CD4-positive, CD25-positive, alpha-beta regulatory T cell (primary cell): ENCODE results near the gene ZNF33B. TPM values are rescaled to one million over a fixed set of nuclear protein-coding genes. Genes with fewer than 3 reads are reported as not detected.

ENCODE experiments used
- ATAC-seq, 2 donors: fragments of 150-1000 bp; cut with Tn5 transposase; one replicate each; pipeline ENCODE4 v1.10.0; 2021; ENCODE audit warnings: low read depth in 2 of 2, moderate number of reproducible peaks in 2 of 2, moderate library complexity in 1 of 2
- DNase-seq, 3 donors: peaks; one replicate each; pipeline versions ENCODE4 v3.0.0 to v3.0.0-alpha.2; 2012 to 2022; ENCODE audit warnings: mixed read lengths in 1 of 3
- H3K27ac ChIP-seq: one replicate; pipeline ENCODE4 v1.7.0; 2013; ENCODE audit warnings: mild to moderate bottlenecking, low read length; ENCODE audit not compliant: insufficient read depth, poor library complexity, severe bottlenecking
- H3K27me3 ChIP-seq: one replicate; pipeline ENCODE4 v1.7.0; 2013; ENCODE audit warnings: low read length; ENCODE audit not compliant: control insufficient read depth, insufficient read depth
- H3K36me3 ChIP-seq: one replicate; pipeline ENCODE4 v1.7.0; 2013; ENCODE audit warnings: mild to moderate bottlenecking, low read length, moderate library complexity; ENCODE audit not compliant: control insufficient read depth, insufficient read depth
- H3K4me1 ChIP-seq: 2 replicates; pipeline ENCODE4 v1.7.0; 2013; ENCODE audit warnings: mild to moderate bottlenecking, low read length; ENCODE audit not compliant: insufficient read depth, control insufficient read depth, poor library complexity, severe bottlenecking
- H3K4me3 ChIP-seq: one replicate; pipeline ENCODE4 v1.7.0; 2013; ENCODE audit warnings: low read depth, mild to moderate bottlenecking, low read length, moderate library complexity
- H3K9me3 ChIP-seq, 2 experiments: 1 replicate in 1 of 2; 2 replicates in 1 of 2; pipeline ENCODE4 v1.7.0; 2013; ENCODE audit warnings: low read length in 2 of 2, mild to moderate bottlenecking in 1 of 2, moderate library complexity in 1 of 2; ENCODE audit not compliant: control insufficient read depth in 2 of 2
- H3K27ac Mint-ChIP-seq, 3 donors: one replicate each; pipeline ENCODE4 v1.8.0; 2020 to 2022; ENCODE audit warnings: mild to moderate bottlenecking in 3 of 3, mixed read lengths in 3 of 3, moderate library complexity in 2 of 3
- H3K27me3 Mint-ChIP-seq: one replicate; pipeline ENCODE4 v1.8.0; 2022; ENCODE audit warnings: mild to moderate bottlenecking, mixed read lengths
- H3K36me3 Mint-ChIP-seq: one replicate; pipeline ENCODE4 v1.8.0; 2020; ENCODE audit warnings: mixed read lengths
- H3K4me1 Mint-ChIP-seq, 4 donors: one replicate each; pipeline ENCODE4 v1.8.0; 2020 to 2022; ENCODE audit warnings: mixed read lengths in 4 of 4, mild to moderate bottlenecking in 1 of 4
- H3K4me3 Mint-ChIP-seq, 4 donors: one replicate each; pipeline ENCODE4 v1.8.0; 2020 to 2022; ENCODE audit warnings: mild to moderate bottlenecking in 4 of 4, mixed read lengths in 4 of 4, moderate library complexity in 3 of 4
- H3K9me3 Mint-ChIP-seq, 7 donors: one replicate each; pipeline ENCODE4 v1.8.0; 2020 to 2022; ENCODE audit warnings: mixed read lengths in 7 of 7, mild to moderate bottlenecking in 3 of 7, moderate library complexity in 2 of 7
- polyA plus RNA-seq, 4 donors: library from polyadenylated mRNA; unstranded; fragments of 300-500 nt; fragmentation: Illumina TruSeq; gene quantifications; one replicate each; pipeline ENCODE4 v1.2.3, GENCODE V29; 2021
- total RNA-seq: library from RNA; stranded (reverse); gene quantifications from one replicate; pipeline ENCODE4 v1.2.3, GENCODE V29; 2022

Gene ZNF33B
- total and polyA plus RNA-seq, 5 donors from 2014 or later: 7.1 to 23.5 (median 9.8) TPM

DNA sequence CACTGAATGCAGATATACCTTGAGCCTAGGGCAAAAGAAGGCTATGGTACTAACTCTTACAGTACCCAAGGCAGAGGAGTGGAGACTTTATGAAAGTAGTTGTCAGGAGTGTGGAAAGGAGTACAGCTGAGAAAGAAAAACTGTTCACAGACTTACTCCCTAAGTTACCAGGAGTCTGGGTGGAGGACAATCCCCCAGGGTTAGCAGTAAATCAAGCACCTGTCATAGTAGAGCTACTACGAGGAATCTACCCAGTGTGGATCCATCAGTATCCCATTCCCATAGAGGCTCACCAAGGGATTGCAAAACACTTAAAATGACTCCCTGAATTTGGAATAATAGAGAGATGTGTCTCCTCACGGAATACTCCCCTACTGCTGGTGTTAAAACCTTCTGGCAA, 10.1 kb upstream of the ZNF33B start:
- H3K27me3 Mint-ChIP-seq: no peaks in the 10 kb centered on the region
- ATAC-seq (no peak), DNase-seq (no peak)
- Histone ChIP-seq H3K4me3 (no peak overlapping the region), H3K36me3 (no peaks in the 10 kb centered on the region), H3K4me1 (no peaks in the 10 kb centered on the region), H3K27me3 (no peaks in the 10 kb centered on the region), H3K9me3 (no peaks in the 10 kb centered on the region), H3K27ac (no peak overlapping the region)
- H3K36me3 Mint-ChIP-seq: peaks cover 7% of the 10 kb centered on the region
- no peak overlapping the region for H3K27ac Mint-ChIP-seq
- no peak overlapping the region for H3K4me3 Mint-ChIP-seq
- peaks cover 6 to 8% (median 7%) of the 10 kb centered on the region in 4 donors for H3K4me1 Mint-ChIP-seq
- peaks cover 0 to 2% (median 0%) of the 10 kb centered on the region in 7 donors for H3K9me3 Mint-ChIP-seq

DNA sequence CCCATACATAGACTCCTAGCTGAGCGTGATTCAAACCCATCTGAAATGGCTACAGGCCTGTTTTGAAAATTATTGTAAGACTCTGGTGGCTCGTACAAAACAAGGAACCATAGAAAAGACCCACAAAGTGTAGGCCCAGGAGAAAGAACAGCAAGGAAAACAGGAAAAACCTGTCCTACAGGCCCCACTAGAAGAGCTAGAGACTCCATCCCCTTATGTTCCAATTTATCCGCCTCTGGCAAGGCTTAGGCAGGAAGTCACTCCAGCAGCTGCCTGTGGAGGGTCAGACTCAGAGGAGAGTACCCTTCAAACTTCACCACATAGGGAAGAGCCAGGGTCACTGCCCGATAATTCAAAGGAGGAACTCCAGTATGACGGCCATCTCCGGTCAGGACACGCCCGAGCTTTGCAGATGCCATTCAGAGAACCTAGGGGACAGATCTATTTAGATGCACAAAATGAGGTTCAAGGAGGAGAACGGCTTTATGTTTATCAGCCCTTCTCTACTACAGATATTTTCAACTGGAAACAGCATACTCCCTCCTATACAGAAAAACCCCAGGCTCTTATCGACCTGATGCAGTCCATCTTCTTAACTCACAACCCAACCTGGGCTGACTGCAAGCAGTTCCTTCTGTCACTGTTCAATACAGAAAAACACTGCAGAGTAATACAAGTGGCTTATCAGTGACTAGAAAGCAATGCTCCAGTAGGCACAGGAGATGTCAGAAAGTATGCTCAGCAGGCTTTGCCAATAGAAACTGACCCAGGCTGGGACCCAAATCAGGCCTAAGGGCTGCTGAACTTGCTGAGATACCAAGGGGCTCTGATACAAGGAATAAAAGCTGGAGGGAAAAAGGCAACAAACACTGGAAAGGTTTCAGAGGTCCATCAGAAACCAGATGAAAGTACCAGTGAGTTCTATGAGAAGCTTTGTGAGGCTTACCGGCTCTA, 8.6 kb upstream of the ZNF33B start:
- ATAC-seq (no peak), DNase-seq (no peak)
- Mint-ChIP-seq H3K36me3 (peaks cover 7% of the 10 kb centered on the region), H3K27ac (no peak overlapping the region), H3K4me1 (peaks cover 6 to 10% (median 8%) of the 10 kb centered on the region in 4 donors), H3K4me3 (no peak overlapping the region), H3K9me3 (peaks cover 0 to 2% (median 0%) of the 10 kb centered on the region in 7 donors), H3K27me3 (no peaks in the 10 kb centered on the region)
- Histone ChIP-seq H3K4me3 (no peak overlapping the region), H3K36me3 (no peaks in the 10 kb centered on the region), H3K27me3 (no peaks in the 10 kb centered on the region), H3K4me1 (no peaks in the 10 kb centered on the region), H3K27ac (no peak overlapping the region), H3K9me3 (no peaks in the 10 kb centered on the region)

DNA sequence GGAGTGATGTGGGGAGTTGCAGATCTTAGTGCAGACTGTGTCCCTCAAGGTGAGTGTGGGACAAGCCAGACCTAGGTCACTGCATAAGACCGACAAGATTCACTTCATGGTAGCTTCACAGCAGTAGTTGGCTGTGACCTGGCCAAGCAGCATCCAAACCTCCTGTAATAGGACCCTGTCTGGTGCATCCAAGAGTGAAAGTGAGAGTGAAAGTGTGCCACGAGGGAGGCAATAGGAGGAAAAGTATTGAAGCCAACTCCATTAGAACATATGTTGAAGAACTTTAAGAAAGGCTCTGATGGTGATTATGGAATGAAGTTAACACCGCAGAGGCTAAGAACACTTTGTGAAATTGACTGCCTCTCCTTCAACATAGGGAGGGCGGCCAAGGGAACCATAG, 7.8 kb upstream of the ZNF33B start:
- Mint-ChIP-seq H3K27me3 (no peaks in the 10 kb centered on the region), H3K4me3 (no peak overlapping the region), H3K9me3 (peaks cover 0 to 2% (median 0%) of the 10 kb centered on the region in 7 donors), H3K4me1 (peaks cover 6 to 10% (median 8%) of the 10 kb centered on the region in 4 donors), H3K36me3 (peaks cover 7% of the 10 kb centered on the region), H3K27ac (no peak overlapping the region)
- no peak overlapping the region for H3K4me3 ChIP-seq
- H3K27me3 ChIP-seq: no peaks in the 10 kb centered on the region
- H3K4me1 ChIP-seq: no peaks in the 10 kb centered on the region
- H3K9me3 ChIP-seq: no peaks in the 10 kb centered on the region
- ATAC-seq (no peak), DNase-seq (no peak)
- H3K27ac ChIP-seq: no peak overlapping the region
- no peaks in the 10 kb centered on the region for H3K36me3 ChIP-seq

DNA sequence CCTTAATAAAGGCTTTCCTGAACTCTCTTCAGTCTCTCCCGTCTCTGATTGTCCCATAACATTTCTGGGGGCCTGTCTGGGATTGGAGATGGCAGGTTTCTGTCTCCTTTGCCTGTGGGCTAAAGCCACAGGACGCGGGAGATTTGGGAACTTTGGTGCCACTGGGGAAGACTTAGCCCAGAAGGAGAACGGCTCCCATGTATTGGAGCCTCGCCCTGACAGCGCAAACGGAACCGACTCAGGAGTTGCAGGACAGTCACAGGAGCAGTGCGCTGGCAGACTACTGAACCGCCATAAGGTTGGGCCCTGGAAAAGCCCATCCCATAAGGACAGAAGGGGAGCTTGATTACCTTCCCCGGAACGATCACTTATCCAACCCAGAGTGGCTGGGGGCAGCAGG, 7.1 kb upstream of the ZNF33B start:
- H3K4me3 ChIP-seq: no peak overlapping the region
- H3K27me3 Mint-ChIP-seq: no peaks in the 10 kb centered on the region
- H3K27ac ChIP-seq: no peak overlapping the region
- H3K9me3 Mint-ChIP-seq: peaks cover 0 to 2% (median 0%) of the 10 kb centered on the region in 7 donors
- peaks cover 7% of the 10 kb centered on the region for H3K36me3 Mint-ChIP-seq
- no peaks in the 10 kb centered on the region for H3K36me3 ChIP-seq
- ATAC-seq (no peak), DNase-seq (no peak)
- H3K27ac Mint-ChIP-seq: no peak overlapping the region
- no peaks in the 10 kb centered on the region for H3K9me3 ChIP-seq
- H3K27me3 ChIP-seq: no peaks in the 10 kb centered on the region
- H3K4me1 ChIP-seq: no peaks in the 10 kb centered on the region
- H3K4me3 Mint-ChIP-seq: no peak overlapping the region
- H3K4me1 Mint-ChIP-seq: peaks cover 4 to 8% (median 6%) of the 10 kb centered on the region in 4 donors

DNA sequence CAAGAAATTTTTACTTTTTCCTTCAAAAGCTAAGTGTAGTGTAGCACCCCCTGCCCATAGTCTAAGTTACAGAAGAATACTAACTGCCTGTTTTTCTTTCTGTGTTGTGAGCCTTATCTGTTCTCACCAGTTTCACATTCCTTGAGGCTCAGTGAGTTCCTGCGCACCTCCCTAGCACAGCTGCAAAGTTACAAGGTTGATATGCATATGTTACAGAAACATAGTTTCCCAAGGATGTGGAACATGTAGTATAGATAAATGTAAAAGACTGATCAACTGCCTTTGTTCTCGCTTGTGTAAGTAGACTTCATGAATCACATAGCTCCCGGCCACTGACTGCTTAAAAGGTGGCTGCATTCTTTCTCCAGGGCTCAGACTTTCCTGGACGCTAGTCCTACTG, 6.7 kb upstream of the ZNF33B start:
- Histone ChIP-seq H3K27ac (no peak overlapping the region), H3K4me3 (no peak overlapping the region), H3K4me1 (no peaks in the 10 kb centered on the region), H3K27me3 (no peaks in the 10 kb centered on the region), H3K9me3 (no peaks in the 10 kb centered on the region), H3K36me3 (no peaks in the 10 kb centered on the region)
- Mint-ChIP-seq H3K4me3 (peak overlapping the region in 1 of 4 donors; percentile 33), H3K9me3 (peaks cover 0 to 2% (median 0%) of the 10 kb centered on the region in 7 donors), H3K27ac (no peak overlapping the region), H3K27me3 (no peaks in the 10 kb centered on the region), H3K4me1 (peaks cover under 1 to 4% (median 2%) of the 10 kb centered on the region in 4 donors), H3K36me3 (peaks cover 7% of the 10 kb centered on the region)
- ATAC-seq: no peak
- no peak for DNase-seq

DNA sequence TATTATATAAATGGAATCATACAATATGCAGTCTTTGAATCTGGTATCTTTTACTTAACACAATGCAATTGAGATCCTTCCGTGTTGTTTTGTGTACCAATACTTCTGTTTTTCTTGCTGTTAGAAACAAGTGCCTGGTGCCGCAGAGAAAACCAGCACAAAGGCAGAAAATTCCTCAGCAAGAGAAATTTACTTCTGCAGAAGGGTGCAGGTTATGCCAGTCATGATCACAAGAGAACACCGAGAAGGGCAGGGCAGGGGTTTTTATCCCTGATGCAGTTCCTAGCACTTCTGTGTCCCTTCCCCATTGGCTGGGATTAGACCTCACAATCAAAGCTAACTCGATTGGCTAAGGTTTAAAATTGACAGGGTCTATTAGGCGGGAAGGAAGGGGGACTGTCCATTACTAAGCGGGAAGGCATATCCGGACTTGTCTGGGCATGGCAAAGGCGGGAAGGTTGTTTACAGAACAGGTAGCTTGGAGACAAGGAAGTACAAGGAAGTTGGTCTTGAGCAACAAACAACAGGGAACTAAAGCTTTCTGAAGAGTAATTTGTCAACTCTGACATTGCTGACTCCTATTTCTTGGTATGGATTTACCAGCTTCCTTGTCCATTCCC, 2.4 kb upstream of the ZNF33B start:
- no peaks in the 10 kb centered on the region for H3K27me3 Mint-ChIP-seq
- ATAC-seq (no peak), DNase-seq (no peak)
- H3K36me3 Mint-ChIP-seq: peaks cover 14% of the 10 kb centered on the region
- H3K9me3 Mint-ChIP-seq: no peaks in the 10 kb centered on the region
- Histone ChIP-seq H3K4me1 (peaks cover 19% of the 10 kb centered on the region), H3K9me3 (no peaks in the 10 kb centered on the region), H3K27me3 (no peaks in the 10 kb centered on the region), H3K27ac (no peak overlapping the region), H3K4me3 (no peak overlapping the region), H3K36me3 (no peaks in the 10 kb centered on the region)
- H3K27ac Mint-ChIP-seq: no peak overlapping the region
- peak overlapping the region in 2 of 4 donors; percentile 41 to 57 for H3K4me3 Mint-ChIP-seq
- H3K4me1 Mint-ChIP-seq: peaks cover 7 to 29% (median 15%) of the 10 kb centered on the region in 4 donors

DNA sequence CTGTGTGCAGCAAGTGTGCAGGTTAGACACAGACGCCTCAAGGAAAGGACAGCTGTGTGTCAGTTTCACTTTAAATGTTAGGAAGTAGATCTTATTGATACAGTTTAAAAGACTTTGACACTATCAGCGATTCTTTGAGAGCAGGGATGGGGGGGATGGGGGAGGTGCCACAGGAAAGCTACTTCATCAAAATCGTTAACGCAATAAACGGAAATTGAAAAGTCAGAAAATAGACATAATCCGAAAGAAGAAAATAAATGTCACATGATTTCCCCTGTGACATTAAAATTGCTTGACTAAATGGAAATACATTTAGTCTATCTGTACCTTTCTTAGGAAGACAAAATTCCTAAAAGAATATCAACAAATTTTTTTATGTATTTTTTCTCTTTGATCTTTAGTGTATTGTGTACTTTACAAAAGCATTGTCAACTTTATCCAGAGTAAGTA, 476 bp upstream of the ZNF33B start:
- Mint-ChIP-seq H3K9me3 (no peaks in the 10 kb centered on the region), H3K4me1 (peaks cover 14 to 45% (median 26%) of the 10 kb centered on the region in 4 donors), H3K36me3 (peaks cover 14% of the 10 kb centered on the region), H3K27ac (peak overlapping the region; percentile 96 to 97 (median 97)), H3K4me3 (peak overlapping the region; percentile 93 to 99 (median 98)), H3K27me3 (no peaks in the 10 kb centered on the region)
- DNase-seq (peak in 2 of 3 donors; percentile 66 to 85), ATAC-seq (peak in 1 of 2 donors; percentile 6)
- Histone ChIP-seq H3K4me3 (peak overlapping the region; percentile 86), H3K9me3 (no peaks in the 10 kb centered on the region), H3K27ac (peak overlapping the region; percentile 93), H3K4me1 (peaks cover 22% of the 10 kb centered on the region), H3K27me3 (no peaks in the 10 kb centered on the region), H3K36me3 (no peaks in the 10 kb centered on the region)
